GM12878 (cell line): ENCODE measurements around the gene SCAMP4. TPM values are rescaled to one million over a fixed set of nuclear protein-coding genes. Genes with fewer than 3 reads are reported as not detected.

Experiments used
- ATAC-seq: fragments of 200-7000 bp; cut with Tn5 transposase; 3 replicates; pipeline ENCODE4 v1.9.1; 2020; ENCODE audit warnings: mild to moderate bottlenecking, moderate library complexity
- BruUV-seq: library from RNA; stranded (reverse); fragments of 400-500 nt; replicated peaks from 2 replicates; lab custom pipeline; 2021; lab: Mats Ljungman, UMichigan
- CTCF ChIA-PET: fragments of 300-600 bp; sonication (Branson Sonifier 250); formaldehyde crosslinking; extraction: SDS; loops from one replicate; lab custom pipeline; 2021; ENCODE audit warnings: inconsistent platforms; lab: Yijun Ruan, JAX
- POLR2A ChIA-PET: fragments of 350-600 bp; formaldehyde crosslinking; extraction: SDS; loops from one replicate; lab custom pipeline; 2021; ENCODE audit warnings: inconsistent platforms; lab: Charles Lee
- RAD21 ChIA-PET: fragments of 300-600 bp; sonication (Branson Sonifier 250); formaldehyde crosslinking; loops from one replicate; lab custom pipeline; 2023; ENCODE audit warnings: antibody characterized with exemption; ENCODE audit not compliant: unreplicated experiment; lab: Charles Lee
- SMC1A ChIA-PET: fragments of 300-600 bp; sonication (Branson Sonifier 250); formaldehyde crosslinking; loops from one replicate; lab custom pipeline; 2023; ENCODE audit not compliant: unreplicated experiment, uncharacterized antibody; lab: Charles Lee
- DNase-seq: peaks from one replicate; pipeline ENCODE4 v3.0.0-alpha.2; 2011; ENCODE audit warnings: low read depth, low spot score
- FAIRE-seq: peaks from 3 replicates; lab custom pipeline; 2011; peaks lifted over from hg19 to GRCh38; lab: Jason Lieb, UNC
- H2AFZ ChIP-seq: 2 replicates; pipeline ENCODE4 v1.6.0; 2011; ENCODE audit warnings: low read depth, low read length, control low read depth; ENCODE audit not compliant: control insufficient read depth
- H3K27ac ChIP-seq: 2 replicates; pipeline ENCODE4 v1.5.1; 2011; ENCODE audit warnings: control low read depth; ENCODE audit not compliant: control insufficient read depth, insufficient read depth
- H3K27me3 ChIP-seq, 2 experiments: replicated peaks in 1 of 2; 2 replicates each; pipeline versions ENCODE4 v1.6.0 to v1.6.1; 2011; ENCODE audit warnings: low read length in 1 of 2; ENCODE audit not compliant: control insufficient read depth in 2 of 2, insufficient read depth in 2 of 2
- H3K36me3 ChIP-seq, 2 experiments: 2 replicates each; pipeline ENCODE4 v1.5.1; 2011; ENCODE audit warnings: low read length in 1 of 2; ENCODE audit not compliant: control insufficient read depth in 2 of 2, insufficient read depth in 2 of 2
- H3K4me1 ChIP-seq: 2 replicates; pipeline ENCODE4 v1.6.1; 2011; ENCODE audit warnings: mild to moderate bottlenecking, low read length, moderate library complexity, mixed read lengths; ENCODE audit not compliant: control insufficient read depth, insufficient read depth
- H3K4me2 ChIP-seq: 2 replicates; pipeline ENCODE4 v1.6.0; 2011; ENCODE audit warnings: control low read depth; ENCODE audit not compliant: control insufficient read depth, insufficient read depth
- H3K4me3 ChIP-seq: fragments of 200-600 bp; sonication (generic); 2 replicates; pipeline ENCODE4 v1.5.1; 2016
- H3K79me2 ChIP-seq: 2 replicates; pipeline ENCODE4 v1.6.0; 2011; ENCODE audit warnings: low read length; ENCODE audit not compliant: control insufficient read depth, insufficient read depth
- H3K9ac ChIP-seq: 2 replicates; pipeline ENCODE4 v1.8.0; 2011; ENCODE audit warnings: low read length, control low read depth, mixed read lengths; ENCODE audit not compliant: control insufficient read depth, insufficient read depth
- H3K9me3 ChIP-seq: replicated peaks from 3 replicates; pipeline ENCODE4 v1.5.1; 2011; ENCODE audit warnings: mild to moderate bottlenecking, low read length; ENCODE audit not compliant: control insufficient read depth, insufficient read depth
- H4K20me1 ChIP-seq: 2 replicates; pipeline ENCODE4 v1.6.0; 2011; ENCODE audit not compliant: control insufficient read depth, insufficient read depth
- CREB1 ChIP-seq: IDR thresholded peaks from 2 replicates; pipeline ENCODE4 v1.6.1; 2012; ENCODE audit warnings: low read depth, mild to moderate bottlenecking, inconsistent platforms
- E2F4 ChIP-seq: IDR thresholded peaks from 2 replicates; pipeline ENCODE4 v1.6.1; 2012; ENCODE audit warnings: low read depth, low read length, improper control_type of control experiment
- ETV6 ChIP-seq, 2 experiments: fragments of 450-650 bp in 1 of 2; IDR thresholded peaks in 1 of 2; conservative IDR thresholded peaks in 1 of 2; 2 replicates each; pipeline ENCODE4 v1.6.1; 2014; ENCODE audit warnings: antibody characterized with exemption in 1 of 2, borderline replicate concordance in 1 of 2, low read depth in 1 of 2, mild to moderate bottlenecking in 1 of 2, moderate library complexity in 1 of 2
- FOXM1 ChIP-seq: IDR thresholded peaks from 2 replicates; pipeline ENCODE4 v1.6.1; 2012; ENCODE audit warnings: low read depth, mild to moderate bottlenecking, inconsistent platforms, low read length, moderate library complexity
- GATAD2B ChIP-seq: fragments of 450-650 bp; conservative IDR thresholded peaks from 2 replicates; pipeline ENCODE4 v1.6.1; 2017; ENCODE audit warnings: low read depth, mild to moderate bottlenecking, moderate library complexity
- LARP7 ChIP-seq: fragments of 450-650 bp; IDR thresholded peaks from 2 replicates; pipeline ENCODE4 v1.6.1; 2017; ENCODE audit warnings: mild to moderate bottlenecking
- MXI1 ChIP-seq: fragments of 150-350 bp; IDR thresholded peaks from 2 replicates; pipeline ENCODE4 v1.6.1; 2011; ENCODE audit warnings: low read depth, mild to moderate bottlenecking, inconsistent platforms, low read length, improper control_type of control experiment
- SMARCA5 ChIP-seq: fragments of 450-650 bp; IDR thresholded peaks from 2 replicates; pipeline ENCODE4 v1.6.1; 2017; ENCODE audit warnings: mild to moderate bottlenecking
- SPI1 ChIP-seq: IDR thresholded peaks from 2 replicates; pipeline ENCODE4 v1.6.1; 2011; ENCODE audit warnings: low read depth, mild to moderate bottlenecking, low read length, moderate library complexity, borderline replicate concordance; ENCODE audit not compliant: insufficient read depth
- WGBS: methylation state at CpG from one replicate; pipeline ENCODE4 v1.1.6; 2016; ENCODE audit warnings: low lambda C conversion rate; ENCODE audit not compliant: insufficient replicate concordance, insufficient coverage; ENCODE audit errors: missing lambda C conversion rate; 5-methylcytosine and 5-hydroxymethylcytosine counted together
- in situ Hi-C: fragments of 300-500 bp; cut with MboI; formaldehyde crosslinking; loops from 9 replicates; pipeline ENCODE4 v1.14.3; 2018; ENCODE audit warnings: mixed read lengths
- intact Hi-C: fragments of 100-400 bp; cut with micrococcal nuclease; formaldehyde crosslinking; loops from one replicate; pipeline ENCODE4 v1.14.2; 2022; ENCODE audit not compliant: unreplicated experiment
- polyA plus RNA-seq, 11 experiments: library from polyadenylated mRNA; depleted of rRNA in 4 of 11; unstranded in 6 of 11; stranded (reverse) in 5 of 11; fragments of >200 nt; fragmentation: Nextera tagmentation in 4 of 11; fragmentation: Illumina TruSeq in 1 of 11; extraction: Ambion mirVana in 4 of 11; extraction: Trizol in 1 of 11; gene quantifications; 1 replicate in 1 of 11; 2 replicates in 10 of 11; pipeline versions ENCODE4 v1.2.1 to v1.2.3, GENCODE V29; 2011 to 2016; ENCODE audit warnings: inconsistent platforms in 2 of 11, missing spikeins in 2 of 11, low read depth in 1 of 11
- total RNA-seq, 4 experiments: library from RNA; depleted of rRNA in 3 of 4; stranded (reverse); fragments of >200 nt in 3 of 4; fragmentation: Illumina TruSeq in 1 of 4; extraction: Trizol in 1 of 4; gene quantifications; 2 replicates each; pipeline versions ENCODE4 v1.2.1 to v1.2.3, GENCODE V29; 2013 to 2021

The SCAMP4 gene
- total and polyA plus RNA-seq, 10 of the 15 experiments (the other 5 are each of a cell fraction or from before 2014, with no cell fraction given): 0.63 to 34.7 (median 12.8) TPM

GRCh38 chr19:1942934-1943555 is 37.8 kb downstream of the SCAMP4 start:
- Histone ChIP-seq H3K4me2 (peak overlapping the region; percentile 95), H3K27me3 (no peaks in the 10 kb centered on the region), H4K20me1 (peaks cover 5% of the 10 kb centered on the region; the same call in 1 of the 2 replicates), H3K4me1 (peaks cover 13% of the 10 kb centered on the region), H3K36me3 (no peaks in the 10 kb centered on the region; a peak in 2 of 4 replicates), H3K9ac (peak overlapping the region; percentile 74), H3K9me3 (no peaks in the 10 kb centered on the region), H3K79me2 (peaks cover 63% of the 10 kb centered on the region), H2AFZ (no peak overlapping the region), H3K27ac (peak overlapping the region; percentile 76), H3K4me3 (peak overlapping the region; percentile 98)
- intact Hi-C loops: no loop called here
- in situ Hi-C loops: no loop called here
- DNase-seq (no peak), FAIRE-seq (peak; percentile 52), ATAC-seq (peak; percentile 4; the same call in 2 of the 3 replicates)
- no peak for TF ChIP-seq FOXM1
- TF ChIP-seq LARP7: peak; percentile 51; the same call in 1 of the 2 replicates
- 0 out of 2 replicates have a peak, but pooled peaks have one; percentile 5 for TF ChIP-seq SPI1
- 0 out of 2 replicates have a peak, but pooled peaks have one; percentile 23 for TF ChIP-seq SMARCA5
- peak; percentile 32 for TF ChIP-seq MXI1
- no peak for TF ChIP-seq ETV6 (conservative IDR thresholded peaks at IDR 0.05 in 1 of 2, IDR thresholded peaks at IDR 0.05 in 1 of 2; ENCODE audit: borderline replicate concordance in 1 of 2, low read depth in 1 of 2)
- 0 out of 2 replicates have a peak, but pooled peaks have one; percentile 19 for TF ChIP-seq GATAD2B
- 0 out of 2 replicates have a peak, but pooled peaks have one; percentile 6 for TF ChIP-seq CREB1
- TF ChIP-seq E2F4: no peak
- 2% methylated on average over 21 of the region's 21 CpGs for WGBS
- SMC1A ChIA-PET: interaction anchor here (1.1 to 1.9 kb wide), 3 partner anchors 13 to 144 kb away, joined by 3 to 7 read pairs (median 6); no protein-coding TSS in a partner anchor
- no TSS peak for BruUV-seq
- CTCF ChIA-PET: interaction anchor here (0.6 to 2.5 kb wide), 6 partner anchors 34 to 90 kb away, joined by 3 to 10 read pairs (median 3); no protein-coding TSS in a partner anchor
- RAD21 ChIA-PET: interaction anchor here (1.1 to 1.2 kb wide), 2 partner anchors 39 to 46 kb away, joined by 3 to 5 read pairs; no protein-coding TSS in a partner anchor
- POLR2A ChIA-PET: interaction anchor here (0.6 to 2.3 kb wide), 5 partner anchors 10 to 743 kb away, joined by 3 to 15 read pairs (median 4); no protein-coding TSS in a partner anchor
